LoVo (cell line): ENCODE data around the gene RICTOR.

Experiments used
- DNase-seq: peaks from one replicate; pipeline ENCODE4 v3.0.0-alpha.2; 2016; ENCODE audit warnings: low spot score

Gene RICTOR

GRCh38 chr5:38888041-38888440, 186.2 kb downstream of the RICTOR start:
- no peak for DNase-seq
